K562 (cell line): ENCODE measurements around the gene POFUT2. TPM values are rescaled to one million over a fixed set of nuclear protein-coding genes. Genes with fewer than 3 reads are reported as not detected.

Experiments
- ARID1B ChIP-seq: fragments of 450-650 bp; IDR thresholded peaks from 2 replicates; pipeline ENCODE4 v1.6.1; 2016; ENCODE audit warnings: antibody characterized with exemption, mild to moderate bottlenecking, inconsistent platforms
- CREM ChIP-seq: IDR thresholded peaks from 2 replicates; pipeline ENCODE4 v1.6.1; 2014; ENCODE audit warnings: antibody characterized with exemption, low read depth
- ESRRA ChIP-seq: fragments of 450-650 bp; IDR thresholded peaks from 2 replicates; pipeline ENCODE4 v1.6.1; 2014; ENCODE audit warnings: low read depth, mild to moderate bottlenecking, moderate library complexity, borderline replicate concordance
- ETV1 ChIP-seq: fragments of 450-650 bp; conservative IDR thresholded peaks from 2 replicates; pipeline ENCODE4 v1.6.1; 2016; ENCODE audit warnings: missing genetic modification characterization, control low read depth, low read depth, missing compliant biosample characterization
- MEIS2 ChIP-seq: fragments of 450-650 bp; IDR thresholded peaks from 2 replicates; pipeline ENCODE4 v1.6.1; 2014; ENCODE audit warnings: mild to moderate bottlenecking; ENCODE audit not compliant: partially characterized antibody
- SPI1 ChIP-seq: IDR thresholded peaks from 2 replicates; pipeline ENCODE4 v1.6.1; 2011; ENCODE audit warnings: low read depth, low read length, control low read depth, borderline replicate concordance
- SRF ChIP-seq, 2 experiments: fragments of 250-450, 450-650 bp in 1 of 2; sonication (Bioruptor Pico) in 1 of 2; sonication (generic) in 1 of 2; formaldehyde crosslinking; IDR thresholded peaks; 2 replicates each; pipeline versions ENCODE4 v1.5.0 to v1.5.1; 2020 to 2022; ENCODE audit warnings: mild to moderate bottlenecking in 1 of 2, missing genetic modification reagents in 1 of 2
- THRA ChIP-seq: fragments of 450-650 bp; IDR thresholded peaks from 2 replicates; pipeline ENCODE4 v1.6.1; 2017; ENCODE audit warnings: mild to moderate bottlenecking, moderate library complexity
- TRIM24 ChIP-seq, 2 experiments: fragments of 450-650 bp; IDR thresholded peaks; 2 replicates each; pipeline ENCODE4 v1.6.1; 2016
- ZNF263 ChIP-seq: sonication (generic); formaldehyde crosslinking; IDR thresholded peaks from 2 replicates; pipeline ENCODE4 v1.8.0; 2022; ENCODE audit warnings: mild to moderate bottlenecking, missing genetic modification reagents, borderline replicate concordance
- ZNF316 ChIP-seq: fragments of 450-650 bp; IDR thresholded peaks from 2 replicates; pipeline ENCODE4 v1.6.1; 2016
- ZNF764 ChIP-seq: fragments of 250-450 bp; sonication (Bioruptor Pico); IDR thresholded peaks from 2 replicates; pipeline ENCODE4 v1.4.0; 2020; ENCODE audit warnings: low read depth, mild to moderate bottlenecking, moderate library complexity
- ZSCAN32 ChIP-seq: fragments of 450-650 bp; formaldehyde crosslinking; IDR thresholded peaks from 2 replicates; pipeline ENCODE4 v1.4.0; 2020; ENCODE audit warnings: mild to moderate bottlenecking, moderate library complexity
- polyA plus RNA-seq, 8 experiments: library from polyadenylated mRNA; depleted of rRNA in 4 of 8; stranded (reverse) in 5 of 8; unstranded in 3 of 8; fragments of >200 nt; fragmentation: Nextera tagmentation in 2 of 8; fragmentation: Illumina TruSeq in 1 of 8; extraction: Ambion mirVana in 2 of 8; extraction: Trizol in 1 of 8; gene quantifications; 2 replicates each; pipeline versions ENCODE4 v1.2.1 to v1.2.3, GENCODE V29; 2011 to 2014; ENCODE audit warnings: inconsistent platforms in 1 of 8, missing spikeins in 1 of 8
- total RNA-seq, 7 experiments: library from RNA; depleted of rRNA in 6 of 7; stranded (reverse); fragments of >200 nt in 6 of 7; fragmentation: Illumina TruSeq in 2 of 7; extraction: Trizol in 2 of 7; gene quantifications; 2 replicates each; pipeline versions ENCODE4 v1.2.1 to v1.2.3, GENCODE V29; 2011 to 2021; ENCODE audit warnings: low replicate concordance in 1 of 7
- TF ChIP-seq, protein P1 (sequence below): sonication (generic); formaldehyde crosslinking; IDR thresholded peaks from 2 replicates; pipeline ENCODE4 v1.9.0; 2022; ENCODE audit warnings: mild to moderate bottlenecking, missing genetic modification reagents
- TF ChIP-seq, protein P2 (sequence below), 2 experiments: fragments of 450-650 bp; IDR thresholded peaks; 2 replicates each; pipeline ENCODE4 v1.6.1; 2016; ENCODE audit warnings: mild to moderate bottlenecking in 2 of 2, borderline replicate concordance in 1 of 2, low read depth in 1 of 2, moderate library complexity in 1 of 2
- TF ChIP-seq, protein P3 (sequence below): fragments of 450-650 bp; IDR thresholded peaks from 2 replicates; pipeline ENCODE4 v1.6.1; 2016; ENCODE audit warnings: missing biosample characterization, missing genetic modification characterization

POFUT2 gene
- total and polyA plus RNA-seq, 9 of the 15 experiments (the other 6 are each of a cell fraction or from before 2014, with no cell fraction given): 1.1 to 24.2 (median 11.0) TPM

DNA sequence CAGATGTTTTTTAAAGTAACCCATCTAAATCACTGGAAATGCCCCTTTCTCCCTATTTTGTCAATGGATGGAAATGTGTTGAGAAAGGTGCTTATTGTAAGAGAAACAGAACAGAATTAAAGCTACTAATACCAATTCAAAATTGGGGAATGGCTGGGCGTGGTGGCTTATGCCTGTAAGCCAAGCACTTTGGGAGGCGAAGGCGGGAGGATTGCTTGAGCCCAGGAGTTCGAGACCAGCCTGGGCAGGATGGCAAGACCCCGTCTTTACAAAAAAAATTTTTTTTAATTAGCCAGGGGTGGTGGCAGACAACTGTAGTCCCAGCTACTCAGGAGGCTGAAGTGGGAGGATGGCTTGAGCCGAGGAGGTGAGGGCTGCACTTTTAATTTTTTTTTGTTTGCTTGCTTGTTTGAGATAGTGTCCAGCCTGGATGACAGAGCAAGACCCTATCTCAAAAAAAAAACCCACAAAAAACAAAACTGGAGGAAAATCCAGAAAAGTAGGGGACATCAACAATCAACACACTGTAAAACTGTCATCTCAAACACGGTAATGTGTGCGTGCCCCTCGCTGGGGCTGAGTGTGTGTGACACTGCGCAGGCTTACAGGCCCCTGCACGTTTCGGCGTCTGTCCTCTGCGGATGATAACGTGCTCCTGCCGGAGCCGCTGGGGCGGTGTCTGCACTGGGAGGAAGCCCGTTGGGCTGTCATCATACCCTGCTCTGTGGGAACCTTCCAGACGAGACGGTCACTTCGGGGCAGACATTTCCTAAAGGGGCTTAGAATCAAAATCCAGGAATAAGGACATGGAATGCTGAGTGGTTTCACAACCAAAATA, 11.6 kb upstream of the POFUT2 start (continued):
- TF ChIP-seq CREM: peak; percentile 36; the same call in 1 of the 2 replicates
- peak; percentile 63; the same call in 1 of the 2 replicates for TF ChIP-seq SPI1
- no peak for TF ChIP-seq ETV1 (tag)
- TF ChIP-seq ARID1B: peak; percentile 62
- peak in 1 of 2 experiments; percentile 60; a peak in 1 of 4 replicates for TF ChIP-seq SRF (CRISPR knock-in tag; IDR thresholded peaks at IDR 0.05)
- TF ChIP-seq, protein P1, sequence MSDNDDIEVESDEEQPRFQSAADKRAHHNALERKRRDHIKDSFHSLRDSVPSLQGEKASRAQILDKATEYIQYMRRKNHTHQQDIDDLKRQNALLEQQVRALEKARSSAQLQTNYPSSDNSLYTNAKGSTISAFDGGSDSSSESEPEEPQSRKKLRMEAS (CRISPR knock-in tag): peak; percentile 51
- TF ChIP-seq TRIM24 (IDR thresholded peaks at IDR 0.05): peak in 1 of 2 experiments; percentile 45; a peak in 1 of 4 replicates
- TF ChIP-seq ZNF263: 0 out of 2 replicates have a peak, but pooled peaks have one; percentile 28
- peak; percentile 74; the same call in 1 of the 2 replicates for TF ChIP-seq ZSCAN32 (CRISPR knock-in tag)
- TF ChIP-seq MEIS2: peak; percentile 88
- no peak for TF ChIP-seq ESRRA
- no peak for TF ChIP-seq THRA
- TF ChIP-seq, protein P2, sequence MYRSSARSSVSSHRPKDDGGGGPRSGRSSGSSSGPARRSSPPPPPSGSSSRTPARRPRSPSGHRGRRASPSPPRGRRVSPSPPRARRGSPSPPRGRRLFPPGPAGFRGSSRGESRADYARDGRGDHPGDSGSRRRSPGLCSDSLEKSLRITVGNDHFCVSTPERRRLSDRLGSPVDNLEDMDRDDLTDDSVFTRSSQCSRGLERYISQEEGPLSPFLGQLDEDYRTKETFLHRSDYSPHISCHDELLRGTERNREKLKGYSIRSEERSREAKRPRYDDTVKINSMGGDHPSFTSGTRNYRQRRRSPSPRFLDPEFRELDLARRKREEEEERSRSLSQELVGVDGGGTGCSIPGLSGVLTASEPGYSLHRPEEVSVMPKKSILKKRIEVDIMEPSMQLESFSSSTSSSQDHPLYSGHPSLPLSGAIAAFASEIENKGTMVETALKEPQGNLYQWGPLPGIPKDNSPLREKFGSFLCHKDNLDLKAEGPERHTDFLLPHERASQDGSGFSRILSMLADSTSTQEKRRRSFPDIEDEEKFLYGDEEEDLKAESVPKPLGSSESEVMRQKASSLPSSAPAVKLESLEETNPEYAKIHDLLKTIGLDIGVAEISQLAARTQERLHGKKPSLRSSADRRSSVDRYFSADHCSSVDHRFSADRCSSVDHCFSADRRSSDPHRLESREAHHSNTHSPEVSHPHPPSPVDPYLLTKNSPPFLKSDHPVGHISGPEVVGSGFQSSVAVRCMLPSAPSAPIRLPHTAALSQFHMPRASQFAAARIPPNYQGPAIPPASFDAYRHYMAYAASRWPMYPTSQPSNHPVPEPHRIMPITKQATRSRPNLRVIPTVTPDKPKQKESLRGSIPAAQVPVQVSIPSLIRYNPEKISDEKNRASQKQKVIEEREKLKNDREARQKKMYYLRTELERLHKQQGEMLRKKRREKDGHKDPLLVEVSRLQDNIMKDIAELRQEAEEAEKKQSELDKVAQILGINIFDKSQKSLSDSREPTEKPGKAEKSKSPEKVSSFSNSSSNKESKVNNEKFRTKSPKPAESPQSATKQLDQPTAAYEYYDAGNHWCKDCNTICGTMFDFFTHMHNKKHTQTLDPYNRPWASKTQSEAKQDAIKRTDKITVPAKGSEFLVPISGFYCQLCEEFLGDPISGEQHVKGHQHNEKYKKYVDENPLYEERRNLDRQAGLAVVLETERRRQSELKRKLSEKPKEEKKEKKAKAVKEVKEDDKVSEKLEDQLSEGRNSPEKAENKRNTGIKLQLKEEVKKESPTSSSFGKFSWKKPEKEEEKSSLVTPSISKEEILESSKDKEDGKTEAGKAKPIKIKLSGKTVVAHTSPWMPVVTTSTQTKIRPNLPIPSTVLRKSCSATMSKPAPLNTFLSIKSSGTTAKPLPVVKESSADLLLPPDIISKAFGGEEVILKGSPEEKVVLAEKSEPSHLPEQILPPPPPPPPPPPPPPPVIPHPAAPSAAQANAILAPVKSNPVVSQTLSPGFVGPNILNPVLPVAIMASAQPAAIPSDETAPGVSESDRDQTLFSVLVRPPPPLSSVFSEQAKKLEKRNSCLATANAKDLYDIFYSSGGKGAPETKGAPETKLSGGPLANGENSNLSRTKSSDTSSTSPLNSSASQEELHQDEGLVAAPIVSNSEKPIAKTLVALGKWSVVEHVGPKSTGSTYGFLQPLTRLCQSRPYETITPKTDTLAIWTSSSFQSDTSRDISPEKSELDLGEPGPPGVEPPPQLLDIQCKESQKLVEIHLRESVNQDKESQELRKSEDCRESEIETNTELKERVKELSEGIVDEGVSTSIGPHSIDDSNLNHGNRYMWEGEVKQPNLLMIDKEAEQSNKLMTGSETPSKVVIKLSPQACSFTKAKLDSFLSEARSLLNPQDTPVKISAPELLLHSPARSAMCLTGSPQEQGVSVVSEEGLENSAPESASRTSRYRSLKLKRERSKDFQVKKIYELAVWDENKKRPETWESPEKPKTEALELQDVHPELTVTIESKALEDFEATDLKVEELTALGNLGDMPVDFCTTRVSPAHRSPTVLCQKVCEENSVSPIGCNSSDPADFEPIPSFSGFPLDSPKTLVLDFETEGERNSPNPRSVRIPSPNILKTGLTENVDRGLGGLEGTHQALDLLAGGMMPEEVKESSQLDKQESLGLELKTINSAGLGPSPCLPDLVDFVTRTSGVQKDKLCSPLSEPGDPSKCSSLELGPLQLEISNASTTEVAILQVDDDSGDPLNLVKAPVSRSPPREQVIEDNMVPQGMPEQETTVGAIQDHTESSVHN (IDR thresholded peaks at IDR 0.05; ENCODE audit: borderline replicate concordance in 1 of 2, low read depth in 1 of 2): 0 out of 4 replicates have a peak, but pooled peaks of 1 of the 2 experiments have one; percentile 38
- TF ChIP-seq ZNF316: peak; percentile 37; the same call in 1 of the 2 replicates
- TF ChIP-seq, protein P3, sequence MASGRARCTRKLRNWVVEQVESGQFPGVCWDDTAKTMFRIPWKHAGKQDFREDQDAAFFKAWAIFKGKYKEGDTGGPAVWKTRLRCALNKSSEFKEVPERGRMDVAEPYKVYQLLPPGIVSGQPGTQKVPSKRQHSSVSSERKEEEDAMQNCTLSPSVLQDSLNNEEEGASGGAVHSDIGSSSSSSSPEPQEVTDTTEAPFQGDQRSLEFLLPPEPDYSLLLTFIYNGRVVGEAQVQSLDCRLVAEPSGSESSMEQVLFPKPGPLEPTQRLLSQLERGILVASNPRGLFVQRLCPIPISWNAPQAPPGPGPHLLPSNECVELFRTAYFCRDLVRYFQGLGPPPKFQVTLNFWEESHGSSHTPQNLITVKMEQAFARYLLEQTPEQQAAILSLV (tag): no peak
- TF ChIP-seq ZNF764 (CRISPR knock-in tag): no peak
